Heart left ventricle (tissue), 13 donors: ENCODE results near the gene CLMN.

Experiments used
- POLR2A ChIP-seq, 2 donors: fragments of 450-650 bp; IDR thresholded peaks; one replicate each; pipeline ENCODE4 v1.6.1; 2017; ENCODE audit warnings: antibody characterized with exemption in 2 of 2, mild to moderate bottlenecking in 2 of 2, moderate library complexity in 2 of 2
- TF ChIP-seq, protein P1 (sequence below), 12 donors: fragments of 200-600 bp; sonication (generic) in 4 of 12; IDR thresholded peaks; one replicate each; pipeline versions ENCODE4 v1.5.0 to v1.8.0; 2018 to 2022; ENCODE audit warnings: antibody characterized with exemption in 12 of 12, mild to moderate bottlenecking in 5 of 12
- donor health status: ischemic (EF 13 %, LVEDD 7.1; RV severe dilation, severe dysfunction).
- donor health status: DM: no; HTN: yes; CAD: no.
- donor health status: DM: no; HTN: no; CAD: no.
- donor health status: ischemic (EF 25% LVEDD 6.9; RV normal size, moderate dysfunction).
- donor health status: ischemic (EF 25% LVEDD 5.7; RV mildly dilated, moderate dysfunction).
- donor health status: ischemic (EF 35%, LVEDD 5.7; RV mildly dilated, moderate dysfunction).
- donor health status: nonischemic (EF 11% LVEDD 7.7; RV severe dilation, severe dysfunction).
- donor health status: DM: yes; HTN: yes; CAD: no.
- donor health status: PGD.
- donor health status: ischemic (EF 29% LVEDD 5.4; RV normal size, mild dysfunction).
- donor health status: nonischemic (EF 23%, LVEDD 6.1; RV moderate dilation, normal function).

DNA sequence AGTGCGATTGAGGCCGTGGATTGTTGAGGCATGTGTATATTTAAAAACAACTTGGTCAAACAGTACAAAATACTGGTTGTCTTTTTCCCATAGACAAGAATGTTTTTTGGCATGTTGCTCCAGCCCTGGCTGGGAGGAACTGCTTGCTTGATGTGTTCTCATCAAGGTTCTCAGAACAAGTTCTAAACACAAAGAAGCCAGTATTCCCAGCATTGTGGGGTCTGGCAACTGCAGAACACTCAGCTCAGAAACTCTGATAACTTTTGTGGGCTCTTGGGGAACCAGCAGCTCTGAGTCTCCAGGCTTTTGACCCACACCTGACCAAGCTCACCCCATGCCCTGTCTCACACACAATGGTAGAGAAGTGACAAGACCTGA, 135.3 kb downstream of the CLMN start:
- TF ChIP-seq POLR2A (IDR thresholded peaks at IDR 0.05) = no peak
- TF ChIP-seq, protein P1, sequence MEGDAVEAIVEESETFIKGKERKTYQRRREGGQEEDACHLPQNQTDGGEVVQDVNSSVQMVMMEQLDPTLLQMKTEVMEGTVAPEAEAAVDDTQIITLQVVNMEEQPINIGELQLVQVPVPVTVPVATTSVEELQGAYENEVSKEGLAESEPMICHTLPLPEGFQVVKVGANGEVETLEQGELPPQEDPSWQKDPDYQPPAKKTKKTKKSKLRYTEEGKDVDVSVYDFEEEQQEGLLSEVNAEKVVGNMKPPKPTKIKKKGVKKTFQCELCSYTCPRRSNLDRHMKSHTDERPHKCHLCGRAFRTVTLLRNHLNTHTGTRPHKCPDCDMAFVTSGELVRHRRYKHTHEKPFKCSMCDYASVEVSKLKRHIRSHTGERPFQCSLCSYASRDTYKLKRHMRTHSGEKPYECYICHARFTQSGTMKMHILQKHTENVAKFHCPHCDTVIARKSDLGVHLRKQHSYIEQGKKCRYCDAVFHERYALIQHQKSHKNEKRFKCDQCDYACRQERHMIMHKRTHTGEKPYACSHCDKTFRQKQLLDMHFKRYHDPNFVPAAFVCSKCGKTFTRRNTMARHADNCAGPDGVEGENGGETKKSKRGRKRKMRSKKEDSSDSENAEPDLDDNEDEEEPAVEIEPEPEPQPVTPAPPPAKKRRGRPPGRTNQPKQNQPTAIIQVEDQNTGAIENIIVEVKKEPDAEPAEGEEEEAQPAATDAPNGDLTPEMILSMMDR (IDR thresholded peaks at IDR 0.05) = no peak
